Uterus (tissue), 4 donors: ENCODE measurements around the gene ADCY3. TPM values are rescaled to one million over a fixed set of nuclear protein-coding genes. Genes with fewer than 3 reads are reported as not detected.

Source experiments
- DNase-seq, 2 donors: peaks; one replicate each; pipeline ENCODE4 v3.0.0-alpha.2; 2019 to 2020
- H3K27ac ChIP-seq, 2 donors: fragments of 200-600 bp; sonication (generic); 1 replicate in 1 of 2; 2 replicates in 1 of 2; pipeline ENCODE4 v1.5.1; 2016 to 2018
- H3K27me3 ChIP-seq, 2 donors: fragments of 200-600 bp; sonication (generic); one replicate each; pipeline ENCODE4 v1.5.1; 2018 to 2019; ENCODE audit warnings: control low read depth in 1 of 2
- H3K36me3 ChIP-seq, 2 donors: fragments of 200-600 bp; sonication (generic); one replicate each; pipeline ENCODE4 v1.5.1; 2019; ENCODE audit warnings: control low read depth in 1 of 2
- H3K4me1 ChIP-seq, 2 donors: fragments of 200-600 bp; sonication (generic); one replicate each; pipeline ENCODE4 v1.5.1; 2018 to 2019; ENCODE audit warnings: control low read depth in 1 of 2
- H3K4me3 ChIP-seq, 2 donors: fragments of 200-600 bp; sonication (generic); 1 replicate in 1 of 2; 2 replicates in 1 of 2; pipeline ENCODE4 v1.5.1; 2018 to 2019; ENCODE audit warnings: mild to moderate bottlenecking in 1 of 2
- H3K9me3 ChIP-seq, 2 donors: fragments of 200-600 bp; sonication (generic); one replicate each; pipeline ENCODE4 v1.5.1; 2019; ENCODE audit warnings: control low read depth in 1 of 2
- CTCF ChIP-seq, 4 experiments: fragments of 200-600 bp in 2 of 4; fragments of 450-650 bp in 2 of 4; sonication (generic) in 2 of 4; IDR thresholded peaks; one replicate each; pipeline ENCODE4 v1.5.1; 2016 to 2019; ENCODE audit warnings: antibody characterized with exemption in 4 of 4, mild to moderate bottlenecking in 2 of 4, moderate library complexity in 1 of 4
- POLR2A ChIP-seq, 2 donors: fragments of 450-650 bp; IDR thresholded peaks; one replicate each; pipeline ENCODE4 v1.6.1; 2016; ENCODE audit warnings: antibody characterized with exemption in 2 of 2, mild to moderate bottlenecking in 1 of 2, moderate library complexity in 1 of 2
- intact Hi-C: fragments of 100-400 bp; cut with DNase I; formaldehyde crosslinking; loops from one replicate; pipeline ENCODE4 v1.15.1; 2023; ENCODE audit warnings: low total_unique reads
- total RNA-seq, 4 donors: library from RNA; depleted of rRNA in 3 of 4; stranded (reverse); fragments of >200 nt in 3 of 4; gene quantifications; one replicate each; pipeline versions ENCODE4 v1.1.0 to v1.2.4, GENCODE V29; 2014 to 2023
- donor health status: DM: yes; HTN: yes; CAD: no.

ADCY3 gene
- total RNA-seq, 4 donors from 2014 or later, result 37.9 to 104 (median 51.7) TPM

- H3K36me3 ChIP-seq, result no peaks in the 10 kb centered on the region
- intact Hi-C loops, result no loop called here
- peak overlapping the region in 1 of 2 donors; percentile 17 for H3K27ac ChIP-seq
- no peaks in the 10 kb centered on the region for H3K27me3 ChIP-seq
- H3K4me1 ChIP-seq, result peaks cover 6 to 8% of the 10 kb centered on the region in 2 donors
- no peaks in the 10 kb centered on the region for H3K9me3 ChIP-seq
- no peak for DNase-seq
- TF ChIP-seq CTCF (IDR thresholded peaks at IDR 0.05) (no peak), POLR2A (IDR thresholded peaks at IDR 0.05) (no peak)
- no peak overlapping the region for H3K4me3 ChIP-seq
These were observed 56.4 kb downstream of the ADCY3 start for GRCh38 chr2:24863641-24864040.

- no peak for DNase-seq
- no peak overlapping the region for H3K4me3 ChIP-seq
- H3K4me1 ChIP-seq, result peaks cover 8 to 15% of the 10 kb centered on the region in 2 donors
- H3K27ac ChIP-seq, result peak overlapping the region; percentile 31 to 81
- no peaks in the 10 kb centered on the region for H3K9me3 ChIP-seq
- TF ChIP-seq CTCF (IDR thresholded peaks at IDR 0.05), result no peak
- H3K36me3 ChIP-seq, result no peaks in the 10 kb centered on the region
- intact Hi-C loops, result no loop called here
- H3K27me3 ChIP-seq, result no peaks in the 10 kb centered on the region
These were observed 58.5 kb downstream of the ADCY3 start for GRCh38 chr2:24861500-24861899.

- H3K4me1 ChIP-seq, result peaks cover 16 to 18% of the 10 kb centered on the region in 2 donors
- no peak for TF ChIP-seq CTCF (IDR thresholded peaks at IDR 0.05)
- no peak for TF ChIP-seq POLR2A (IDR thresholded peaks at IDR 0.05)
- intact Hi-C loops, result no loop called here
- H3K9me3 ChIP-seq, result no peaks in the 10 kb centered on the region
- no peaks in the 10 kb centered on the region for H3K27me3 ChIP-seq
- H3K27ac ChIP-seq, result peak overlapping the region in 1 of 2 donors; percentile 81
- H3K36me3 ChIP-seq, result no peaks in the 10 kb centered on the region
- DNase-seq, result no peak
- no peak overlapping the region for H3K4me3 ChIP-seq
These were observed 59.4 kb downstream of the ADCY3 start for GRCh38 chr2:24860631-24861030.

- TF ChIP-seq POLR2A (IDR thresholded peaks at IDR 0.05), result no peak
- no peak for TF ChIP-seq CTCF (IDR thresholded peaks at IDR 0.05)
- Histone ChIP-seq H3K4me3 (no peak overlapping the region), H3K27me3 (no peaks in the 10 kb centered on the region), H3K9me3 (no peaks in the 10 kb centered on the region), H3K4me1 (peaks cover 18 to 21% of the 10 kb centered on the region in 2 donors), H3K27ac (peak overlapping the region in 1 of 2 donors; percentile 81), H3K36me3 (no peaks in the 10 kb centered on the region)
- intact Hi-C loops, result no loop called here
- no peak for DNase-seq
These were observed 60.0 kb downstream of the ADCY3 start for GRCh38 chr2:24859968-24860600.

GRCh38 chr2:24858996-24859395 lies 61.0 kb downstream of the ADCY3 start:
- intact Hi-C loops, result no loop called here
- peaks cover 18 to 22% of the 10 kb centered on the region in 2 donors for H3K4me1 ChIP-seq
- H3K36me3 ChIP-seq, result no peaks in the 10 kb centered on the region
- no peaks in the 10 kb centered on the region for H3K27me3 ChIP-seq
- TF ChIP-seq CTCF (IDR thresholded peaks at IDR 0.05), result no peak
- TF ChIP-seq POLR2A (IDR thresholded peaks at IDR 0.05), result no peak
- H3K4me3 ChIP-seq, result no peak overlapping the region
- no peak overlapping the region for H3K27ac ChIP-seq
- no peak for DNase-seq
- H3K9me3 ChIP-seq, result no peaks in the 10 kb centered on the region
